Measurements from ENCODE around the gene NLRP9.

NLRP9 gene

DNA sequence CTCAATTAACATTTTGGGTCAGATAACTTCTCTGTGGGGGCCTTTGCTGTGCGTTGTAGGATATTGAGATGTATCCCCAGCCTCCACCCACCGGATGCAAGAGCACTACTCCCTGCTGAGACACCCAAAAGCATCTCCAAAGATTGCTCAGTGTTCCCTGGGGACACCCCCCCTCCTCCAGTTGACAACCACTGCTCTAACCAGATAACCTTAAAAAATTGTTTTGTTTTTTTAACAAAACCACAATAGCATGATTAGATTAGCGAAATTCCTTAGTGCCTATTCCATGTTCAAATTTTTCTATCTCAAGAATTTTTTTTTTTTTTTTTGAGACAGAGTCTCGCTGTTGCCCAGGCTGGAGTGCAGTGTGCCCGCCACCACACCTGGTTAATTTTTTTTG, 65.8 kb downstream of the NLRP9 start:
- no peak for DNase-seq

DNA sequence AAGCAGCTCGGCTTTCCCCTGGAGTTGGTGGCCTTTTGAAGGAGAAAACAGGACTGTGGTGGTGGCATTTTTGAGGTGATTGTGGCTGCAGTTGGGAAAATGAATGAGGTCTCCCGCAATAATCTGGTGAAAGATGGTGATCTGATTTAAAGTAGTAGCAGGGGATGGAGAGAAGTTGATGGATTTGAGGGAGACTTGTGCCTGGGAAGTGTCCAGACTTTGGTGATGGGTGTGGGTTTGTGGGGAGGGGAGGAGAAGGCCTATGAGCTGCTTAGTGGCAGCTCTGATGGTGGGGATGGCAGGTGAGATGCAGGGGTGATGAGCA, 67.2 kb downstream of the NLRP9 start:
- DNase-seq: no peak

DNA sequence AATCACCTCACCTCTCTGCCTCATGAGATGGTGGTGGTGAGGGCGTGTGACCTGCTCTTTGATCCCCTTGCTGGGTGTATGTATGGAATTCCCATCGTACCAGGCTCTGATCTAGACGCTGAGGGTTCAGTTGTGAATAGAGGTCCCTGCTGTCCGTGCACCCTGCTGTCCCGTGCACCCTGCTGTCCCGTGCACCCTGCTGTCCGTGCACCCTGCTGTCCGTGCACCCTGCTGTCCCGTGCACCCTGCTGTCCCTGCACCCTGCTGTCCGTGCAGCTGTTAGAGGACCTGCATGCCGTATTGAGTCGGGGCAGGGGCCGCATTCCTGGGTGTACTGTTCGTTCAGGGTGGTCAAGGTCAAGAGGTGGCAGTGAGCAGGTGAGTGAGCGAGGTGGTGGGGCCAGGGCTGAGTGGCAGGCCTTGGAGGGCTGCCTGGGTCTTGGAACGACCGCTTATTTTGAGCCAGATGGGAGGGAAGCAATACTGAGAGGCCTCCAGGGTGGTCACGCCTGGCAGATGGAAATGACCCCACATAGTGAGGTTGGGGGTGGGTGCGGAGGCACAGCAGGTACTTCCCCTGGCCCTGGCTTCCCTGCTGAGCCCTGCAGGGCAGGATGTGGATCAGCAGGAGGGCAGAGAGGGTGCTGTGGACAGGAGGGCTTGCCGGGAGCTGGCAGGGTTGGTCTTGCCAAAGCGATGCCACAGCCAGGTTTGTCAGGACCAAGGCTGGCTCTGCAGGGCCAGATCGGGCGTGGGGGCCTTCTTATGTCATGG, 67.7 kb downstream of the NLRP9 start:
- DNase-seq: peak; percentile 60

DNA sequence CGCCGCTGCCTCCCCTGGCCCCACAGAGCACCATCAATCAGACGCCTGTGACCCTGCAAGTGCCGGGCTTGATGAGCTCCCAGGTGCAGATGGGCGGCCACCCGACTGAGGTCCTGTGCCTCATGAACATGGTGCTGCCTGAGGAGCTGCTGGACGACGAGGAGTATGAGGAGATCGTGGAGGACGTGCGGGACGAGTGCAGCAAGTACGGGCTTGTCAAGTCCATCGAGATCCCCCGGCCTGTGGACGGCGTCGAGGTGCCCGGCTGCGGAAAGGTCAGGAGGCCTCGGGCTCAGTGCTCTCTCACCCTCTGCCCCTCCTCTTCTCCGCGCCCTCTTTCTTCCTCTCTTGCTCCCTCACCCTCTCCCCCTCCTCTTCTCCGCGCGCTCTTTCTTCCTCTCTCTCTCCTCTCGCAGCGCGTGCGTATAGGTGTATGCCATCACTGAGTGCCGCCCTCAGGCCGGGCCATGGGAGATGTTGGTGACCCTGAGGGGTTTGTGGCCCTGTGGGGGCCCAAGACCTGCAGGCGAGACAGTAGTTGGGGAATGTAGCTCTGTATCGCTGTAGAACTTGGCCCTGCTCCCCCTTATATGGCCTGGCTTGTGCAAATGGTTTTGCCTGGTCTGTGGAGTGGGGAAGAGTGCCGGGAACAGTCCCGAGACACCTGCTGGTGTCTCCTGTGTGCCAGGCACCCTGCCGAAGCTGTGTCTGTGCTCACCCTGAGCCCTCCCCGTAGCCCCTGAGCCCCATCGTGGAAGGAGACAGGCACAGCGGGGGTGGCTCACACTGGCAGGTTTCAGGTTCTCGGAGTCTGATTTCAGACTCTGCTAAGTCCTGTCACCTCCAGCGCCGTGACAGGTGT, 68.6 kb downstream of the NLRP9 start:
- DNase-seq: no peak

DNA sequence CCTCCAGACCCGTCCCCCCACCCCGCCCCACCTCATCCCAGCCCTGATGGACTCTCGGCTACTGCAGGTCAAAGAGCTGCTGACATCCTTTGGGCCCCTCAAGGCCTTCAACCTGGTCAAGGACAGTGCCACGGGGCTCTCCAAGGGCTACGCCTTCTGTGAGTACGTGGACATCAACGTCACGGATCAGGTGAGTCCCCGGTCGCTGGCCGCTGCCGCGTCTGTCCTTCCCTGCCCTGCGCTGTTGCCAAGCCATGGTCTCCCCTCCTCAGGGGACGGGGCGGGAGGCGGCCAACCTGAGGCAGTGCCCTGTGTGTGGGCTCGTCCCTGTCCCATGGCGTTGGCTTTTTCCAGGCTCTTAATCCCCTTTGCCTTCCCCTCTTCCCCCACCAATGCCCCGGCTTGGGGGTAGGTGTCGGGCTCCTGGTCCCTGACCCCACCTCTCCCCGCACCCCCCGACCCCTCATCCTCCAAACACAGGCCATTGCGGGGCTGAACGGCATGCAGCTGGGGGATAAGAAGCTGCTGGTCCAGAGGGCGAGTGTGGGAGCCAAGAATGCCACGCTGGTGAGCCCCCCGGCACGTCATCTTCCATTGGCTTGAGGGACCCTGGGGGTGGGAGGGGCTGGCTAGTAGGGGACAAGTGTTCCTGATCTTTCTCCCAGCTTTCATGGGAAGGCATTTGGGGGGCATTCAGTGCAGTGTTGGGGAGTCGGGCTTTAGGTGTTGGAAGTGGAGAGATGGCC, 69.4 kb downstream of the NLRP9 start:
- no peak for DNase-seq

DNA sequence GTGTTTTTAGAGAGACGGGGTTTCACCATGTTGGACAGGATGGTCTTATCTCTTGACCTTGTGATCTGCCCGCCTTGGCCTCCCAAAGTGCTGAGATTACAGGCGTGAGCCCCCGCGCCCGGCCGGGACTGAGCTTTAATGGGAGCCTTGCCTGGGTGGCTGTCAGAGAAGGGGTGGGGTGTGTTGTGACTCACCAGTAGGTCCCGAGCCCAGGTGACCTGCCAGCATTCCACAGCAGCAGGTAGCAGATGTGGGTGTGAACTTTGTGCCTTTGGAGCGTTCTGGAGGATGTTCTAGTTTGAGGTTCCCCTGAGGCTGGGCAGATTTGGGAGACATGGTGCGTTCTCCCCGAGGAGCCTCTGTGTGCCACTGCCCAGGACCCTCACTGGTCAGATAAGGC, 70.2 kb downstream of the NLRP9 start:
- DNase-seq: no peak

DNA sequence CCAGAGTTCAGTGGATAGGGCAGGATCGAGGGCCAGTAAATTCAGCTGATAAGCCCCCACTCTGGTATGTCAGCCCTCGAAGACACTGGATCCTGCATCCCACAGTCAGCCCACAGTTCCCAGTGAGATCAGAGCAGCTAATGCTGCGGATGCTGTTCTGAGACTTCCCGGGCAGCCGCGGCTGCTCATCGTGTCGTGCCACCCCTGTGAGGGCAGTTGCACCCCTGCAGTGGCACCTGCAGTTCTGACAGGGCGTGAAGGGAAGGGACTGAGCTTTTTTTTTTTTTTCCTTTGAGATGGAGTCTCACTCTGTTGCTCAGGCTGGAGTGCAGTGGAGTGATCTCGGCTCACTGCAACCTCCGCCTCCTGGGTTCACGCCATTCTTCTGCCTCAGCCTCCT, 70.7 kb downstream of the NLRP9 start:
- DNase-seq: no peak

DNA sequence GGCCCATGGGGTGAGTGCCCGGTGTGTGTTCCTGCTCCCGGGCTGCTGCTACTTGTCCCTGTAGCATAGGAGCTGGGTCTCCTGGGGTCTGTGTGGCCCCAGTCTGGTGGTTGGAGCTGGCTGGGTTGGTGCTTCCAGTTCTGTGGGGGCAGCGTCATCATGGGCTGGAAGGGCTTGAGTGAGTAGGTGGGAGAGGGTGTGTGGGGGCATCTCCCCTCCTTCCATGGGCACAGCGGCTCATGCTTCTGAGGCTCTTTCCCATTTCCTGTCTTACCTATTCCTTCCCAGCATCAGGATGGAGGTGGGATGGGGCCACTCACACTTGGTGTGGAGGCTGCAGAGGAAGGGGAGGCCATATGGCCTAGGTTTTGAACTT, 71.2 kb downstream of the NLRP9 start:
- no peak for DNase-seq

DNA sequence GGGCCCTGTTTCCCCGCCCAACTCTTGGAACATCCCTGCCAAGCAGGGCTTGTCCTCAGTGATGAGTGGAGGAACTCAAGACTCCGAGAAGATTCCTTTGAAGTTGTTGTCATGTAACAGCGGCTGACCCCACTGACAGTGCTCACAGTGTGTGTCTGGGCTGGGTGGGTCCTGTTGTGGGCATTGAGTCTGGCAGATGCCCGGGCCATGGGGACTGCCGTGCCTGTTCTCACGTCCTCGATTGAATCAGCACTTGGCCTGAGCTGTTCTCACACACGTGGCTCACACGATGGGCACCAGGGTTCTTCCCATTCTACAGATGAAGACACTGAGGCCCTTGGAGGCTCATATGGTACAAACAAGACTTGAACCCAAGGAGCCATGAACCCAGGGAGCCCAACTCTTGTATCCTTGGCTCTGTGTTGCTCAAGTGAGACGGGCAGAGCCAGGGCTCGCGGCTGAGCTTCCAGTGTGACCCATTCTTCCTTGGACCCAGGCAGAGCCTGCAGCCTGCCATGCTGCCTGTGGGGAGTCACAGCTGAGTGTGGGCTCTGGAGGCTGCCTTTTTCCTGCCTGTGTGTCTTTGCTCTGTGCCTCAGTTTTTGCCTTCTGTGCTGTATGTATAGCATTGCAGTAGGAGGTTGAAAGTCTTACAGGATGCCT, 71.7 kb downstream of the NLRP9 start:
- no peak for DNase-seq

DNA sequence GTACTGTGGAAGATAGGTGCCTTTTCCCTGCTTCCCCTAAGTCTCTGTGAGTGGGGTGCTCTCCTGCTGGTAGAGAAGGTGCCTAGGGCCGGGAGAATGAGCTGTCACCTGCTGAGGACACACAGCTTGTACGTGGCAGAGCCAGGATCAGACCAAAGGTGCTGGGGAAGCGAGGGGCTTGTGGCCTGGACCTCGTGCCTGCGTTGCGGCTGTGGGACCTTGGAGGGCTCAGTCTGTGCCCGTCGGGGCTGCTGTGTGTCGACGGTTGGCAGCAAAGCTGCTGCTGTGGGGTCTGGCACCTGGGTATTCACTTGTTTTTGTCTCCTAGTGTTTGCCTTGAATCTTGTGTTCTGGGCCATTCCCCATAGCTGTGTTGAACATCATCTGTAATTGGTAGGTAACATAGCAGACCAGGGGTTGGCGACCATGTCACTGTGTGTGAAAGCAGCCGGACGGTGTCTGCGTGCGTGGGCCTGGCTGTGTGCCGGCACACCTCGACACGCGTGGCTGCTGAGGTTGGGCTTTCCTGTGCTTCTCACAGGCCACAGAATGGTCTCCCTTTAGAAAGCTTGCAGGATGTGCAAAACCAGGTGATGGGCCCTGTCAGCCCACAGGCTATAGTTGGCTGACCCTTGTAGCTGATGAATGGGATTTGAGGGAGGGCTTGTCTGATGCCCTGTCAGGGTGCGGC, 74.2 kb downstream of the NLRP9 start:
- no peak for DNase-seq

DNA sequence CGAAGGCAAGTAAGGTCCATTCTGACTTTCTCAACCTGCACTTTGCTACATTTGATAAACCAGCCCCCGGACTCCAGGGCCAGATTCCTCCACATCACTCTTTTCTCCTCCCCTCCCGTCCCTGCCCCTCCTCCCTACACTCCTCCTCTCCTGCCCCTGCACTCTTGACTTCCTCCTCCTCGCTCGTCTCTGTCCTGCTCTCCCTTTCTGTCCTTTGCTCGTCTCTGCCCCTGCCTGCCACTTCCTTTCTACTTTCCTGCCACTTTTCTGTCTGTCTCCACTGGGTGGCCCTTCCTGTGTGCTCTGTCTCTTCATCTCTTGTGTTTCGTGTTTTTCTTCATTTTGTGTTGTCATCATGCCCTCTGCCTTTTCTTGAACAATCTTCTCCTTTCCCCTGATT, 76.4 kb downstream of the NLRP9 start:
- no peak for DNase-seq

DNA sequence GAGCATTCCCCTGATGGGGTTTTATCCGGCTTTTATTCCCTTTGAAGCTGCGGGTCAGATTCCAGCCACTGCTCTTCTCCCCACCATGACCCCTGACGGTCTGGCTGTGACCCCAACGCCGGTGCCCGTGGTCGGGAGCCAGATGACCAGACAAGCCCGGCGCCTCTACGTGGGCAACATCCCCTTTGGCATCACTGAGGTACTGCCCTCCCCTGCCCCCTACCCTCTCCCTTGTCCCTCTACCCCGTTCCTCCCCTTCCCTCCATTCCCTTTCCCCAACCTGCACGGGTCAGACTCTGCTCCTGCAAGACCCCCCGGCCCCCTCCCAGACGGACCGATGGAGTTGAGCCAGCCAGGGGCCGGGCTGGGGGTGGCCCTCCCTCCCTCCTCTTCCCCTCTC, 77.2 kb downstream of the NLRP9 start:
- no peak for DNase-seq

DNA sequence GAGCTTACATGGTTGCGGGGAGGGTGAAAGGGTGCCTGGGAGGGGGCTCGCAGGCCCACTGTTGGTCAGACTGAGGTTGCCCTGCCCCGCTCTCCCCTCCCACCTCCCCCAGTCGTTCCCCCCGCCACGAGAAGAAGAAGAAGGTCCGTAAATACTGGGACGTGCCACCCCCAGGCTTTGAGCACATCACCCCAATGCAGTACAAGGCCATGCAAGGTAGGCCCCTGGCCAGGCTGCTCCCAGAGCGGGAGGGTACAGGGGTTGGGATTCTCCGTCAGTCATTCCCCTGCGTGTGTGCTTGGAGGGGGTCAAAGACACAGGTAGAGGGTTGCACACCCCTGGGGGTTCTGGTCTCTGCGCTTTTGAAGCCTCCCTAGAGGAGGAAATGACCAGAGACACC, 77.8 kb downstream of the NLRP9 start:
- DNase-seq: no peak

DNA sequence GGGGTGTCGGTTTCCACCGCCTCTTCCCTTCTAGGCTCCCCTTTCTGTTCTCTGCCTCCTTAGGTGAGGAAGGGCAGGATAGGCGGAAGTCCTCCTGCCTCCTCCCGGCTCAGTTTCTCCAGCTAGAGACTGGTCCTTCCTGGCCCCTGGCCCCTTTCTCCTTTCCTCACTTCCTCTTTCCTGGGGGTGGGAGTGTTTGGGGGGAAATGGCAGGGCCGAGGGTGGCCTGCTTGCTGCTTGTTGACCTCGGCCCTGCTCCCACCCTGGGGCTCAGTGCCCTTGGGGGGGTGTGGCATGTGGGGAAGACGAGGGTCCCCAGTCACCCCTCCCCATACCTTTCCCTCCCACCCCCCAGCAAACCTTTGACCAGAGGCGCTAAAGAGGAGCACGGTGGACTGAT, 78.4 kb downstream of the NLRP9 start:
- no peak for DNase-seq

DNA sequence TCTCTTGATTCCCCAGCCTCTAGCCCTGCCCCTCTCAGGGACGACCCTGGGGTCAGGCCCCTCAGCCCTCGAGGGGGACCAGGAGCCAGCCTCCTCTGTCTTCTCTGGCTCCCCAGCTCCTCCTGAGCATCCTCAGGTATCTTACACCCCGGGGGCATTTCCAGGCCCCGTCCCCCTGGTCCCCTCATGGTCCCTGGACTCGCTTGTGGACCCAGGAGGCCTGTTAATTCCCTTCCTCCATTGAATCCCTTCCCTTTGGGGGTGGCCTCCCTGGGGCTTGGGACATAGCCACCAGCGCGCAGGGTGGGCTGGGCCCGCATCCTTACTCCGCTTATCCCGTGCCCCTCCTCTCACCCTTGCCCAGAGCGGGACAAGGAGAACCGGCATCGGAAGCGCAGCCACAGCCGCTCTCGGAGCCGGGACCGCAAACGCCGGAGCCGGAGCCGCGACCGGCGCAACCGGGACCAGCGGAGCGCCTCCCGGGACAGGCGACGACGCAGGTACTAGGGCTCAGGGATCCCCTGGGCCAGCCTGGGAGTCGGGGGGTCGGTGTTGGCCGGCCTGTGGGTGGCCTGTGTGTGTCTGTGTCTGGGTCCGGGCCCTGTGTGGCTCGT, 79.2 kb downstream of the NLRP9 start:
- DNase-seq: no peak
